ENCODE data around the gene RAET1L. TPM values are rescaled to one million over a fixed set of nuclear protein-coding genes. Genes with fewer than 3 reads are reported as not detected.

Gene RAET1L
- total and polyA plus RNA-seq, 2 donors (not counting 3 experiments of a cell fraction or from before 2014, with no cell fraction given): not detected

- Histone ChIP-seq H2AFZ (ENCODE audit: low read depth, low read length) (no peak overlapping the region), H3K9me1 (replicated peaks; ENCODE audit: control insufficient read depth, extremely low read depth, insufficient read depth, low read length) (no peaks in the 10 kb centered on the region), H3K4me3 (replicated peaks in 1 of 3; ENCODE audit: insufficient read depth in 1 of 3, low read depth in 1 of 3, low read length in 3 of 3) (no peak overlapping the region), H3K27me3 (ENCODE audit: control insufficient read depth in 2 of 2, insufficient read depth in 2 of 2, low read length in 2 of 2) (peaks cover 30 to 44% of the 10 kb centered on the region in 2 experiments), H3K36me3 (ENCODE audit: control insufficient read depth in 2 of 2, extremely low read depth in 1 of 2, insufficient read depth in 2 of 2, low read length in 2 of 2) (no peaks in the 10 kb centered on the region), H3K9me3 (replicated peaks; ENCODE audit: control insufficient read depth, insufficient read depth, low read length) (no peaks in the 10 kb centered on the region), H4K20me1 (replicated peaks; ENCODE audit: control insufficient read depth, extremely low read depth, insufficient read depth, low read length) (no peaks in the 10 kb centered on the region), H3K4me2 (ENCODE audit: insufficient read depth, low read length) (no peak overlapping the region), H3K9ac (replicated peaks; ENCODE audit: extremely low read depth, insufficient read depth, low read length) (no peak overlapping the region), H3K79me2 (ENCODE audit: control insufficient read depth, insufficient read depth, low read length) (no peaks in the 10 kb centered on the region), H3K27ac (ENCODE audit: insufficient read depth, low read depth, low read length) (no peak overlapping the region), H3K4me1 (ENCODE audit: control insufficient read depth, extremely low read depth, insufficient read depth, low read length) (peaks cover under 1% of the 10 kb centered on the region)
- POLR2A ChIA-PET: no interaction called here
- FAIRE-seq: no peak
- DNase-seq (ENCODE audit: low read depth, low spot score): no peak
- intact Hi-C loops (cut with micrococcal nuclease): no loop called here
- TF ChIP-seq POLR2AphosphoS5 (IDR thresholded peaks at IDR 0.05; ENCODE audit: insufficient read depth, low read depth, low read length) (no peak), MAX (IDR thresholded peaks at IDR 0.05; ENCODE audit: insufficient read depth, insufficient read length) (no peak), GATA2 (IDR thresholded peaks at IDR 0.05; ENCODE audit: insufficient read depth, insufficient read length, low read depth, low read length) (no peak), MYC (IDR thresholded peaks at IDR 0.05; ENCODE audit: low read depth, low read length) (no peak), JUN (IDR thresholded peaks at IDR 0.05; ENCODE audit: borderline replicate concordance, insufficient read depth, insufficient read length, low read depth) (no peak), EZH2 (IDR thresholded peaks at IDR 0.05; ENCODE audit: borderline replicate concordance, low read depth, low read length, severe bottlenecking) (no peak), POLR2A (IDR thresholded peaks at IDR 0.05; ENCODE audit: low read depth, low read length) (no peak), FOS (IDR thresholded peaks at IDR 0.05; ENCODE audit: borderline replicate concordance, insufficient read depth, low read length) (no peak)
- TF ChIP-seq, protein P1, sequence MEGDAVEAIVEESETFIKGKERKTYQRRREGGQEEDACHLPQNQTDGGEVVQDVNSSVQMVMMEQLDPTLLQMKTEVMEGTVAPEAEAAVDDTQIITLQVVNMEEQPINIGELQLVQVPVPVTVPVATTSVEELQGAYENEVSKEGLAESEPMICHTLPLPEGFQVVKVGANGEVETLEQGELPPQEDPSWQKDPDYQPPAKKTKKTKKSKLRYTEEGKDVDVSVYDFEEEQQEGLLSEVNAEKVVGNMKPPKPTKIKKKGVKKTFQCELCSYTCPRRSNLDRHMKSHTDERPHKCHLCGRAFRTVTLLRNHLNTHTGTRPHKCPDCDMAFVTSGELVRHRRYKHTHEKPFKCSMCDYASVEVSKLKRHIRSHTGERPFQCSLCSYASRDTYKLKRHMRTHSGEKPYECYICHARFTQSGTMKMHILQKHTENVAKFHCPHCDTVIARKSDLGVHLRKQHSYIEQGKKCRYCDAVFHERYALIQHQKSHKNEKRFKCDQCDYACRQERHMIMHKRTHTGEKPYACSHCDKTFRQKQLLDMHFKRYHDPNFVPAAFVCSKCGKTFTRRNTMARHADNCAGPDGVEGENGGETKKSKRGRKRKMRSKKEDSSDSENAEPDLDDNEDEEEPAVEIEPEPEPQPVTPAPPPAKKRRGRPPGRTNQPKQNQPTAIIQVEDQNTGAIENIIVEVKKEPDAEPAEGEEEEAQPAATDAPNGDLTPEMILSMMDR (IDR thresholded peaks at IDR 0.05; ENCODE audit: extremely low read depth in 1 of 2, insufficient read depth in 1 of 2, low read depth in 1 of 2, low read length in 2 of 2): no peak
- dilution Hi-C loops (cut with MboI; ENCODE audit: extremely low pct_ligation_motif_present, low sequenced_read_pairs): no loop called here
- CTCF ChIA-PET: no interaction called here
- BruUV-seq (replicated peaks): no TSS peak
These were observed 29.4 kb downstream of the RAET1L start for GRCh38 chr6:149995971-149996370.
